Esophagus muscularis mucosa (tissue), 3 donors: ENCODE results near the gene UBE2J2.

Experiments used
- CTCF ChIP-seq, 3 experiments: fragments of 200-600 bp in 2 of 3; fragments of 450-650 bp in 1 of 3; sonication (generic) in 2 of 3; IDR thresholded peaks; one replicate each; pipeline ENCODE4 v1.5.1; 2017 to 2019; ENCODE audit warnings: antibody characterized with exemption in 3 of 3, mild to moderate bottlenecking in 2 of 3, moderate library complexity in 1 of 3
- POLR2A ChIP-seq: fragments of 450-650 bp; IDR thresholded peaks from one replicate; pipeline ENCODE4 v1.6.1; 2017; ENCODE audit warnings: antibody characterized with exemption, moderate library complexity, mild to moderate bottlenecking, low read depth

DNA sequence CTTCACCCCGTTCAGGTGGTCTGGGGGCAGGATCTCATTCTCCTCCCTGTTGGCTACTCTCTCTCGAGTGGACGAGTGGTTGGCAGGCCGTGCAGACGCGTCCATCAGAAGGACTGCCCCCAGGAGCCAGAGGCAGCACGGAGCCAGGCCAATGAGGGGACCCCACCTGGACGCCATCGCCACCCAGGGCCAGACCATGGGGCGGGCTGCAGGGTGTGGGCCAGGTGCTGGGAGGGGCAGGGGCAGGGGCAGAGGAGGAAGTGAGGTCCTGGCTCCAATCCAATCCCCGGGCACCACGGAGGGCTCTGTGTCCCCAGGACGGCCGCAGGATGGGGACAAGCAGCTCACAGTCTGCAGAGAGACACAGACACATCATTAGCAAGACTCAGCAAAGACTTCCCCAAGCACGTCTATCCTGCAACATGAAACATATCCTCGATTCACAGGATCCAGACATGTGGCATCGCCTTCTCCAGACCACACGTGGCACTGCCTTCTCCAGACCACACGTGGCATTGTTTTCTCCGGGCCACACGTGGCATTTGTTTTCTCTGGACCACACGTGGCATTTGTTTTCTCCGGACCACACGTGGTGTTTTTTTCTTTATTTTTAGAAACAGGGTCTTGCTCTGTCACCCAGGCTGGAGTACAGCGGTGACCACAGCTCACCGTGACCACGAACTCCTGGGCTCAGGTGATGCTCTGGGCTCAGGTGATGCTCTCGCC, 44.9 kb downstream of the UBE2J2 start:
- TF ChIP-seq CTCF (IDR thresholded peaks at IDR 0.05) (no peak), POLR2A (no peak)
